GM19035 (cell line): Measurements from ENCODE around the gene SNRPD3.
A peak's percentile ranks its signal among the peaks of the same experiment; 100 is the strongest.

Experiments
- ATAC-seq: cut with Tn5 transposase; IDR thresholded peaks from one replicate; pipeline ENCODE4 v1.9.1; 2021; ENCODE audit not compliant: unreplicated experiment

Gene SNRPD3

DNA sequence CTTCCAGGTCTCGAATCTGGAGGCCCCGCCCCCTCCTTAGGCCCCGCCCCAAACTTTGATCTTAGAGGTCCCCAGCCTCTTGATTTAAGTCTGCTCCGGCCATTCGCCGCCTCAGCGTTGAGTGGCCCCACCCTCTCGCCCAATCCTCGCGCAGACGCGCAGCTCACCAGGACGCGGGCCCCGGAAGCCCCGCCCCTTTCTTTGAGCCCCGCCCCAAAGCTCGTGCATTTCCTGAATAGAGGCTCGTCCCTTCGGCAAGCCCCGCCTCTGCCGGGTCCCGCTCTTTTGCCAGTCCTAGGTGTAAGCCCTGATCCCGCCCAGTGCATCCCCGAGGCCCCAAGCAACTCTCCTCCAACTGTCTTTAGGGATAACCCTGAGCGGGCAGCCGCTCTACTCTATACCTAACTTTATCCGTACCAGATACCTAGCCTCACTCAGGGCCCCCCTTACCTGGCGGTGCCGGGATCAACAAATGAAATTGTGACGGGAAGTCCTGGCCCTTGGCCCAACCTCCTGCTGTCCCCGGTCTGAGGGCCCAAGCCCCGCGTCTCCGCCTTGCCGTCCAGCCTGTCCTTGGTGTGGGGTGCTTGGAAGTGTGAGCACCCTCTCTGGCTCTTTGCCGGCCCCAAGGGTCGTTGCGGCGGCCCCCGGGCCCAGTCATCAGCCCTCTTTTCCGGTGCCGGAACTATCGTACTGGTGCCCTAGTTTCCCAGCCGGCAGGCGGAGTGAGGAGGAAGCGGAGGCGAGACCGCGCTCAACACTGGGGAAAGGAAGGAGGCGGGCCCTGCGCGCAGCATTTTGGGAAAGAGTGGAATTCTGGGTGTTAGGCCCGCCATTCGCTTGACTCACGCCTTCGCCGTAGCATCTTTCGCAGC is at the start of gene SNRPD3:
Gene SNRPD3 (plus strand): TSS at position 835 of the 875 bp plus-strand sequence. CDS start 1,676 bp downstream, outside the sequence.
- ATAC-seq = peak; percentile 69

- ATAC-seq = no peak
Observed at GRCh38 chr22:24506802-24507438, 48.9 kb upstream of the SNRPD3 start.

GRCh38 chr22:24507716-24508115 is 48.1 kb upstream of the SNRPD3 start:
- no peak for ATAC-seq

GRCh38 chr22:24510637-24511625 is 44.9 kb upstream of the SNRPD3 start:
- no peak for ATAC-seq

DNA sequence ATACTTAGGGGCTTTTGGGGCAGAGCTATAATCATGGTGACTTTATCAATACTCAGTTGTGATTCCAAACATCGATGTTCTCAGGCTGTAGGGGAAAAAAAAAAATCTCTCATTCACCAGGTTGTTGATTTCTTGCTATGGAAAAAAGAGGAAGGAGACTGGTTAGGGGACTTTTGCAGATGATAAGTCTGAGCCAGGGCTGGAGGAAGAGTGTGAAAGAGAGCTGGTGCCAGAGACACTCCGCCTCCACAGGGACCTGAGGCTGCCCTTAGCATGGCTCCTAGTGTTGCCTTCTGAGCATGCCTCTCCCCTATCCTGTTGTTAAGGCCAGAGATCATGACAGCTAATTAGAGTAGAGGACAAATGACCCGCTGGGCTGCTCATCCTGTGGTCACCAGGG is 43.8 kb upstream of the SNRPD3 start:
- no peak for ATAC-seq

GRCh38 chr22:24513378-24514240 is 42.2 kb upstream of the SNRPD3 start:
- ATAC-seq = no peak

- ATAC-seq = no peak
Observed at GRCh38 chr22:24514241-24515026, 41.4 kb upstream of the SNRPD3 start.

DNA sequence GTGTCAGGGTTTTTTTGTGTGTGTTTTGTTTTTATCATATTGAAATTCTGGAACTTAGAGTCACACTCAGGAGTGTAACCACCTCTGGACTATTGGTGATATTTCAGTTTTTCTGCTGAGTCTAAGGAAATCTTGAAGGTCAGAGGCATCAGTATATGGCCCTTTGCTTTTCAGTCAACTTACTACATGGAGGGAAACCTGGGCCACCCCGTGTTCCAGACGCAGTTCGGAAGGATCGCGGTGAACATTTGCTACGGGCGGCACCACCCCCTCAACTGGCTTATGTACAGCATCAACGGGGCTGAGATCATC is 40.8 kb upstream of the SNRPD3 start:
- no peak for ATAC-seq

DNA sequence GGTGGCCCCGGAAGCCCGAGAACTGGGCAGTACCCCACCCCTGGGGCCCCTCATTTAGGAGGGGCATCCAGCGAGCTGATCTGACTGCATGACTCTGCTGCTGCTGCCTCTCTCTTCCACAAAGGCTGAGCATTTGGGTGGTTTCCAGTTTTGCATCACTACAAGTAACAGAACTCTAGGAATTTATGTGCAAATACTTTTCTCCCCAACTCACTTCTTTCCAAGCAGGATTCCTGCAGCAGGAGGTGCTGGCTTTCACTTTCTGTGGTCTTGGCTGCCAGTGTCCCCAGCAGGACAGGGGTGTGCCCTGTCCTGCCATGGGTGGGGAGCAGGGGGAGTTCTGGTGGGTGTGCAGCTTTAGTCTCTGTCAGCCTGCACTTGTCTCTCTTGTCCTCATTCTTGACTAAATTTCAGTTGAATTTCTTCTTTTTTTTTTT is 39.5 kb upstream of the SNRPD3 start:
- no peak for ATAC-seq

- ATAC-seq = no peak
Observed at GRCh38 chr22:24517446-24517845, 38.4 kb upstream of the SNRPD3 start.

GRCh38 chr22:24518228-24518627 is 37.6 kb upstream of the SNRPD3 start:
- ATAC-seq = no peak

DNA sequence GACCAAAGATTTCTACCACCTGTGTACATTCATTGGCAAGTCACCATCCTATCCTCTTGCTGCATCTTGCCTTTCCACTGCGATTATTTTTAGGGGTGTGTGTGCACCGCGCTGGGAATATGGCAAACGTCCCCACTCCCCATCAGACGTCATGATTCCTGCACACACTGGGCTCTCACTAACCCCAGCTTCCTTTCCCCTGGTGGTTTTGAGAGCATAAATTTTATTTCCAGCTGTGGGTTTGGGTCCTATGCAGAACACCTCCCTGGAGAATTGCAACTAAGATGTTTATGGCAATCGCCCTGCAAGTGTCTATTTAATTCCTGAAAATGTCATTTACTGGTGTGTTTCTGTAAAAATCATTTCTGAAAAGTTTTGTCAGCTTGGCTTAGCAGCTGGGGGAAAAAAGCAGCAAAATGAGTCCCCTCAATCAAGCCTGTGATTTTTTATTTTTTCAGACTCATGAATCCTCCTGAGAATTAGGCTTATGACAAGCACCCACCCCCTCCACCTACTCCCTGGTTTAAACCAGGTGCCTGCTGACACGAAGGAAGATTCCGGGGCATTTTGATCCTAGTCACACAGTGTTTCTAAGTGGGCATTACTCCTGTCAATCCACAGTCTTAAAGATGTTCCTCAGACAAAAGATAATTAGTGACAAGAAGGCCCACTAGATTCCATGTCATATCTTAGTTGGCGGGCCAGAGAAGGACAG is 36.9 kb upstream of the SNRPD3 start:
- no peak for ATAC-seq

GRCh38 chr22:24519496-24519895 is 36.3 kb upstream of the SNRPD3 start:
- no peak for ATAC-seq

DNA sequence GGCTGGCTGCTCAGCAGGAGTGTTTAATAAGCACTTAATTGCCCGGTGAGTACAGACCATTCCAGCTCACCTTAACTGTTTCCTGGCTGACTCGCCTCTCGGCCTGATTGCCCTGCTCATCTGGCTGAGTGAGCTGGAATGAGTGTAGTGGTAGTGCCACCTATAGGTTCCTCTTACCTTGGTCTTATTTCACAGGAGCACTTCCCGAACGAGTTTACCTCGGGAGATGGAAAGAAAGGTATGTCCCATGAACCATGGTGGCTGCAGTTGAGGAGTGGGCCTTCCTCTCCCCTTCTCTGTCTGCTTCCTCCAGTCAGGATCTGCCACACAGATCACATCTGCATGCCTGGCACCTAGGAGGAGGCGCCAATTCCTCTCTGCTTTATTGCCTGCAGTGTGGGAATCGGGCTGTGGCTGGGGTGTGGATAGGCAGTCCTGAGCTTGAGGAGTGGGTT is 34.0 kb upstream of the SNRPD3 start:
- ATAC-seq = no peak

DNA sequence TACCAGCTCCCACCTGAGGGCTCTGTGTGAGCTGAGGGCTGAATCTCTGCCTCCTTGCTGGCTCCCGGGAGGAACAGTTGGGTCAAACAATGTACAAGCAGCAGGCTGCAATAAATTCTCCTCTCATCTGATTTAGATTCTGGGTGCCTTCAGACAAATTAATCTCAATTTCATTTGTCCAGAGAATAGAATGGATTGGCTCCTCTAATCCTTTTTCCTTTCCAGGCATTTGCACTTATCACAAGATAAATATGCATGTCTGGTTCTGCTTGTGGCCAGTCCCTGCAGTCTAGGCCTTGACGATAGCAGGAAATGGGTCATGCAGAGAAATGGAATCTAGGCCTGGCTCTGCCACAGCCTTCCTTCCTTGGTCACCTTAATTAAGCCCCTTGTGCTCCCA is 31.9 kb upstream of the SNRPD3 start:
- no peak for ATAC-seq

DNA sequence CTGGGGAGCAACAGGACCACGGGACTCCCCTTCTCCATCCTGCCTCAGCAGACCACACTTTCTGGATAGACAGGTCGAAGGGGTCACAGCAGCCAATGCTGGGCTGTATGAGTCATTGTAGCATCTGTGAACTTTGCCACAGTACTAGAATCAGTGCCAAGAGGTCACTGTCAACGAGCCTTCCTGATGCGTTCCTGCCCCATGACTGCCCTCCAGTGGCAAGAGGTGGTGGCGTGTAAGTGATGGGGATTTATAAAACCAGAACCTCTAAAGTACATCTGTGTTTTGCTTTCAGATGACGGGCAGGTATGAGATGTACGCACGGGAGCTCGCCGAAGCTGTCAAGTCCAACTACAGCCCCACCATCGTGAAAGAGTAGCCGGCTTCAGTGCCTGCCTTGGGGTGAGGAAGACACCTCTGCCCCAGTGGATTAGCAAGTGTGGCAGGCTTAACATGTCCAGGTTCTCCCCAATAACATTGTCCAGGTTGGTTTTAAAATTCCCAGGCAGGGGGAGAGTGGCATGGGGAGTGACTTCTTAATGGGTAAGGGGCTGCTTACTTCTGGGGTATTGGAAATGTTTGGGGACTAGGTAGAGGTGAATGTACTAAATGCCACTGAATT is 30.3 kb upstream of the SNRPD3 start:
- ATAC-seq = no peak

DNA sequence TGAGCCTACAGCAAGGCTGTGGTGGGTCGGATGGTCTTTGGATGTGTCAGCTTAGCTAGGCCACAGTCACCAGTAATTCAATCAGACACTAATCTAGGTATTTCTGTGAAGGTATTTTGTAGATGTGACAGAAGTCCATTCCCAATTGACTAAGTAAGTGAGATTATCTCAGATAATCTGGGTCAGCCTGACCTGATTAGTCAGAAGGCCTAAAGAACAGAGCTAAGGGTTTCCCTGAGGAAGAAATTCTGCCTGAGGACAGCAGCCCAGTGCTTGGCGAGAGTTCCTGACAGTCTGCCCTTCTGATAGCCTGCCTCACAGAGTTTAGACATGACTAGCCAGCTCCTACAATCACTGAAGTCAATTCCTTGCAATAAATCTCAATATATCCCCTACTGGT is 29.6 kb upstream of the SNRPD3 start:
- no peak for ATAC-seq

- no peak for ATAC-seq
Observed at GRCh38 chr22:24529898-24530297, 25.9 kb upstream of the SNRPD3 start.
